HUES48 (cell line): Measurements from ENCODE around the gene NKAIN2.

ENCODE experiments used
- H3K27ac ChIP-seq: one replicate; pipeline ENCODE4 v1.7.0; 2013; ENCODE audit warnings: low read depth, low read length, inconsistent platforms
- H3K27me3 ChIP-seq: 2 replicates; pipeline ENCODE4 v1.6.1; 2013; ENCODE audit warnings: mild to moderate bottlenecking, low read length; ENCODE audit not compliant: control insufficient read depth, insufficient read depth
- H3K36me3 ChIP-seq: 2 replicates; pipeline ENCODE4 v1.6.1; 2013; ENCODE audit warnings: low read length; ENCODE audit not compliant: control insufficient read depth, insufficient read depth
- H3K4me1 ChIP-seq: 2 replicates; pipeline ENCODE4 v1.6.1; 2013; ENCODE audit warnings: mild to moderate bottlenecking, low read length; ENCODE audit not compliant: control insufficient read depth, insufficient read depth
- H3K4me3 ChIP-seq: 2 replicates; pipeline ENCODE4 v1.5.1; 2013; ENCODE audit warnings: mild to moderate bottlenecking, low read depth, low read length
- H3K9ac ChIP-seq: 2 replicates; pipeline ENCODE4 v1.6.1; 2013; ENCODE audit warnings: mild to moderate bottlenecking, low read depth, low read length, moderate library complexity
- H3K9me3 ChIP-seq: 2 replicates; pipeline ENCODE4 v1.6.1; 2013; ENCODE audit warnings: low read length; ENCODE audit not compliant: control insufficient read depth, insufficient read depth

The NKAIN2 gene

DNA sequence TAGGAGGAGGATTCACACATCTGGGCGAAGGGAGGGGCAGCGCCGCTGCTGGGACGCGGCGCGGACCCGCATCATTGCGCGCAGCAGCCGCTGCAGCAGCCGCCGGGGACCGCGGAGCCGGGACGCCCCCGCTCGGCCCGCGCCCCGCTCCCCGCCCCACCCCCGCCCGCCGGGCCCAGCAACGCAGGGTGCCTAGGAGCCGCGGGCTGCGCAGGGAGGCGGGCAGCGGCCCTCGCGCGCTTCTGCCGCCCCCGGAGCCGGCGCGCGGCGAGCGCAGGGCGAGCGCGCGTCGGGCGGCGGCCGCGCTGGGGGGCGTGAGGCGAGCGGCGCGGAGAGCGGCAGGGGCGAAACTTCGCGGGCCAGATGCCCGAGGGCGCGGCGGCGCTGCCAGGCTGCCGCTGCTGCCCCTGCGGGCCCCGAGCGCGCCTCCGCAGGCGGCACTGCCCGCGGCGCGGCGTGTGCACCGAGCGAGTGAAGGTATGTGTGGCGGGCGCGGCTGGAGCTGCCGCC is at the start of gene NKAIN2:
Gene NKAIN2 (plus strand): TSS at position 362 of the 510 bp plus-strand sequence.
- H3K4me1 ChIP-seq, result 0 out of 2 replicates have a peak, but pooled peaks cover 5% of the 10 kb centered on the region
- no peaks in the 10 kb centered on the region for H3K9me3 ChIP-seq
- H3K9ac ChIP-seq, result no peak within 1 kb of the TSS
- H3K36me3 ChIP-seq, result no peaks in the 10 kb centered on the region
- H3K27me3 ChIP-seq, result peaks cover 73% of the 10 kb centered on the region
- H3K27ac ChIP-seq, result no peak within 1 kb of the TSS
- peak within 1 kb of the TSS; percentile 69 for H3K4me3 ChIP-seq

DNA sequence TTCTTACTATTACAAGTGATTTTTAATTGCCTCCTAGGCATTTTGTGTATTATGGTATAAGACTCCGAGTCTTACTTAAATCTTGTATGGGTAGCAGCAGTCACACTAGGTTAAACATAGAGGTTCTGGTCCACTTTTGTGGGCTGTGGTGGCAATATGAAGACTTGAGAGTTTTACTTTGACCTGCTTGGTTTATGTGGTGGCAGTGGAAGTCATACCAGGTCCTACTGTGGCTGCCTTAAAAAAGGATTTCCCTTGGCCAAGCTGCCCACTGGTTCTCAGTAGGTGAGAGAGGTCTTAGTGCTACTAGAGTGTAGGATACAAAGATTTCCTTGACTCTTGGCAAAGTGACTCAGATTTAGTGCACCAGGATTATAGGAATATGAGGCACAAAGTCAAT is 44.2 kb upstream of the NKAIN2 start:
- Histone ChIP-seq H3K4me3 (no peak overlapping the region), H3K9me3 (peaks cover 6% of the 10 kb centered on the region; the same call in 1 of the 2 replicates), H3K27ac (no peak overlapping the region), H3K4me1 (no peaks in the 10 kb centered on the region), H3K9ac (no peak overlapping the region), H3K27me3 (no peaks in the 10 kb centered on the region), H3K36me3 (no peaks in the 10 kb centered on the region)

DNA sequence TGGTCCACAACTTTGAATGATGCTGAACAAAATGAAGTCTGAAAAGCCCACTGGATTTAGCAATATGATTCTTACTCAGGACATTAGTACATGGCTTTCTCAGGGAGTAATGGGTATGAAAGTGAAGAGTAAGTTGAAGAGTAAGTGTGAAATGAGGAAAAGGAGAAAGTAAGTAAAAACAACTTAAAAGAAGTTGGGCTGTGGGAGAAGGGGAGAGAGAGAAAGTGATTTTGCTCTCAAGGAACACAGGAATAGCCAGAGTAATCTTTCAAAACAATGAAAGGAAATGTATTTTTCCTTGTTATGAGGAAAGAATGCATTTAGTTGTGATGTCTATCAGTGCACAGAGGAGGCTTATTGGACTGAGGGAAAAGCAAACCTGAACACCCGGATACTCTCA is 39.8 kb upstream of the NKAIN2 start:
- Histone ChIP-seq H3K27me3 (no peaks in the 10 kb centered on the region), H3K9me3 (no peaks in the 10 kb centered on the region), H3K4me3 (no peak overlapping the region), H3K36me3 (no peaks in the 10 kb centered on the region), H3K27ac (no peak overlapping the region), H3K9ac (no peak overlapping the region), H3K4me1 (peaks cover 15% of the 10 kb centered on the region)

DNA sequence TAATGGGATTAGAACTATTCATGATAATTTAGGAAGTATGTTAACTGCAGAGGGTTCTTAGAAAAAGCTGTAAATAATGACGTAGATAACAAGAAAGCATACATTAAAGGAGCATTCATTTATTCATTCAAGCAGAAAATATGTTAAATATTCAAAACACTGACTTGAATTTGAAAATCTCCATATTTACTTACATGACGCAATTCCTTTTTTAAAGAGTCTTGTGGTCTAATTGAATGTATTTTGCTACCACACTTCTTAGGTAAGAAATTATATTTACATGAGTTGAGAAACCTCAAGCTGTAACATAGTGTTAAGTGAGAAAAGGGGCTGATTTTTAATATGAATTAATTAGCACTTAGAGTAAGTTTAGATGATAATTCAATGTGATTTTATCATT is 38.9 kb upstream of the NKAIN2 start:
- Histone ChIP-seq H3K27ac (no peak overlapping the region), H3K9me3 (no peaks in the 10 kb centered on the region)

DNA sequence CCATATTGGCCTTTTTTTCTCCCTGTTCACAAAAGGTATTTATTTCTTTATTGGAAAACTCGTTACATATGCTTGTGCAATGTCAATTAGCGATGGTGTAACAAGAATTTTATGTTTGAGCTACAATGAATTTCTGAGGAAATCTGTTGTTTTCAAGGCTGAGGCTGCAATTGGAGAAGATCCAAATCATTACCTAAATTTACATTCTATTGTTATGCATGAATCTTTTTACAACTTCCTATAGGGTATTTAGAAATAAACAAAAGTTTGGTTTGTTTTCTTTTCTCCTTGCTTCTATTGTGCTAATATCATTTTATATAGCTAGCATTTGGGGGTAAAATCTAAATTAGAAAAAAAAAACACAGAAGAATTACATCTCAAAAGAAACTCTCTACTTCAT is 34.7 kb upstream of the NKAIN2 start:
- Histone ChIP-seq H3K36me3 (no peaks in the 10 kb centered on the region), H3K4me1 (peaks cover 29% of the 10 kb centered on the region), H3K9me3 (no peaks in the 10 kb centered on the region), H3K4me3 (peak overlapping the region; percentile 17; the same call in 1 of the 2 replicates), H3K9ac (no peak overlapping the region), H3K27ac (peak overlapping the region; percentile 88), H3K27me3 (no peaks in the 10 kb centered on the region)

More for the DNA sequence above, 38.9 kb upstream of the NKAIN2 start:
- Histone ChIP-seq H3K27me3 (no peaks in the 10 kb centered on the region), H3K9ac (no peak overlapping the region), H3K36me3 (no peaks in the 10 kb centered on the region), H3K4me1 (peaks cover 22% of the 10 kb centered on the region), H3K4me3 (no peak overlapping the region)

DNA sequence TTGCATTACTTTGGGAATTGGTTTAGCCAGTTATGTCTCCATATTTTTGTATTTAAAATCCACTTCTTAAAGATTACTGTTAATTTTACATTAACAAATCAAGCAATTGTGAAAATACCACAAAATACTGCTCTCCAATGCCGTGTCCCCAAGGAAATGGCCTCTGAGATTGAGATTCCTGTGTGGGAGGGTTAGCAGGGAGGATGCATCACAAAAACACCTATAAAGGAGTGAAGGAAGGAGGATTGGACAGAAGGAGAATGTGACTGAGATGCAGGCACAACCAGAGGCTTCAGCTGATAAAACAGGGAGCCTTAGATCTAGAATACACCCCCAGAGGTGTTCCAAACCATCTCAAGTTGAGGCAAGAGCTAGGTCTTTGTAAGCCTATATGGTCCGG is 34.2 kb upstream of the NKAIN2 start:
- H3K36me3 ChIP-seq, result no peaks in the 10 kb centered on the region
- peak overlapping the region; percentile 88 for H3K27ac ChIP-seq
- peaks cover 29% of the 10 kb centered on the region for H3K4me1 ChIP-seq
- no peaks in the 10 kb centered on the region for H3K27me3 ChIP-seq
- peak overlapping the region; percentile 17; the same call in 1 of the 2 replicates for H3K4me3 ChIP-seq
- H3K9me3 ChIP-seq, result no peaks in the 10 kb centered on the region
- H3K9ac ChIP-seq, result no peak overlapping the region

DNA sequence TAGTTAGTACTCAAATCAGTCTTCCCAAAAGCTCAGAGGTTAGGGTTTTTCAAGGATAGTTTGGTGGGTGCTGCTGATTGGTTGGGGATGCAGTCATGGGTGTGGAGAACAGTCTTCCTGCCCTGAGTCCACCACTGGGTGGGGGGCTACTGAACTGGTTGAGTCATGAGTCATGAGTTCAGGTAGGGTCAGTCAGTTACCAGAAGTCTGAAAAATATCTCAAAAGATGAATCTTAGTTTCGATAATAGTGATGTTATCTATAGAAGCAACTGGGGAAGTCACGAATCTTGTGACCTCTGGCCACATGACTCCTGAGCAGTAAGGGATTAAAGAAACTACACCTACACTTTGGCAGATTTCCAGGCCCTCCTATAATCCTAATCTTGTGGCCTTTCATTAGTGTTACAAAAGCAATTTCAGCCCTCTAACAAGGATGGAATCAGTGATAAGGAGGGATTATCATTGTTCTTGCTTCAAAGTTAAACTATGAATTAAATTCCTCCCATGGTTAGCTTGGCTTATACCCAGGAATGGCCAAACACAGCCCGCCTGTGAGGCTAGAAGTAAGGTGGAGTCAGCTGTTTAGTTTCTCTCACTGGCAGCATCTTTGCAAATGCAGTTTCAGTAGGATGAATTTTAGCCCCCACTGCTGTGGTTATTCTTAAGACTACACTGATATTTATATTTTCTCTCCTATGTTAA is 33.3 kb upstream of the NKAIN2 start:
- peak overlapping the region; percentile 88 for H3K27ac ChIP-seq
- no peaks in the 10 kb centered on the region for H3K27me3 ChIP-seq
- no peak overlapping the region for H3K4me3 ChIP-seq
- no peak overlapping the region for H3K9ac ChIP-seq
- H3K9me3 ChIP-seq, result no peaks in the 10 kb centered on the region
- peaks cover 29% of the 10 kb centered on the region for H3K4me1 ChIP-seq
- no peaks in the 10 kb centered on the region for H3K36me3 ChIP-seq

DNA sequence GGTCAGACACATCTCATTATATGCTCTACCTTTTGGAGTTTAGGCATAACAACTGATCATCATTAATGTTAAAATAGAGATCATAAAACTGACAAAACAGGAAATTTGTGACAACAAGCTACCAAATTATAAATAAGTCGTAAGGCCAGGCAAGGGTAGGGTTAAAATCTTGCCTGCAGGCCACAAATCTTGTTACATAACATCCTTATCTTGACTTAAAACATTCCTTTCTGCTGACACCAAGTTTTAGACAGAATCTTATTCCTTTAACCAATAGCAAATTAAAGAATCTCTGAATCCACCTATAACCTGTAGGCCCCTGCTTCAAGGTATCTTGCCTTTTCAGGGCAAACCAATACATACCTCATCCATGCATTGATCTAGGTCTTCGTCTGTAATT is 32.5 kb upstream of the NKAIN2 start:
- H3K9ac ChIP-seq, result no peak overlapping the region
- H3K27ac ChIP-seq, result no peak overlapping the region
- peaks cover 29% of the 10 kb centered on the region for H3K4me1 ChIP-seq
- H3K36me3 ChIP-seq, result no peaks in the 10 kb centered on the region
- no peaks in the 10 kb centered on the region for H3K9me3 ChIP-seq
- no peaks in the 10 kb centered on the region for H3K27me3 ChIP-seq
- H3K4me3 ChIP-seq, result no peak overlapping the region

DNA sequence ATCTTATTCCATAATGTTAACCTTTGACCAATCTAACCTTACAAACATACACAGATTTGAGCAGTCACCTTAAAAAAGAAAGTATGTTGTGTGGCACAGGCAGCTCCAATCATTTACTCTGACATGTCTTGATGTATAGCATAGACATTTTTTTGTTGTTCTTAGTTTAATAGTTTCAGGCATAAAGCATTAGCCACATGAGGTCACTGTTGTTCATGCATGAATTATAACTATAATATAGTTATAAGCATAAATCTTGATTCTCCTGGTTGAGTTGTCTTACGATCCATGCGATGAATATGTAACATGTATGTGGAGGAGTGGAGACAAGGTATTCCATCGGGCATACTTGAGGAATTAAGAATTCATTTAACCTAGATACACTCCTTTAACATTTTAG is 26.1 kb upstream of the NKAIN2 start:
- Histone ChIP-seq H3K4me1 (no peaks in the 10 kb centered on the region), H3K27ac (no peak overlapping the region), H3K9ac (no peak overlapping the region), H3K4me3 (no peak overlapping the region), H3K9me3 (no peaks in the 10 kb centered on the region), H3K36me3 (no peaks in the 10 kb centered on the region), H3K27me3 (no peaks in the 10 kb centered on the region)

DNA sequence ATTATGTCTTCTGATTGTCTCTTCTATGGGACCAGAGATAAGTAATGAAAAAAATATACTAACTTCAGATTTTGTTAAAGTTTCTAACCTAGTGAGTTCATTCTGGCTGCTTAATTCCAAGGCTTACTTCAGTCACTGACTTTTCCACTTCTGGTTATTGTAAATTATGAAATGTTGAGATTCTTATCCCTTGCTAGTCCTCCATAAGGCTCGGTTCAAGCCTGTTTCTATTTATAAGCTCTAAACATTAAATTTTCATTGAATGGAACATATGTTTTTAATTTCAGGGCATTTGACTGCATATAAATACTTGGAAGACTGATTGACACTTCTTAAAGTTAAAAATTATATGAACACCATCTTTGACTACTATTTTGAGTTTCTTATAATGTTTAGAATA is 23.6 kb upstream of the NKAIN2 start:
- Histone ChIP-seq H3K9me3 (no peaks in the 10 kb centered on the region), H3K27ac (no peak overlapping the region), H3K36me3 (no peaks in the 10 kb centered on the region), H3K27me3 (no peaks in the 10 kb centered on the region), H3K9ac (no peak overlapping the region), H3K4me3 (no peak overlapping the region), H3K4me1 (no peaks in the 10 kb centered on the region)

DNA sequence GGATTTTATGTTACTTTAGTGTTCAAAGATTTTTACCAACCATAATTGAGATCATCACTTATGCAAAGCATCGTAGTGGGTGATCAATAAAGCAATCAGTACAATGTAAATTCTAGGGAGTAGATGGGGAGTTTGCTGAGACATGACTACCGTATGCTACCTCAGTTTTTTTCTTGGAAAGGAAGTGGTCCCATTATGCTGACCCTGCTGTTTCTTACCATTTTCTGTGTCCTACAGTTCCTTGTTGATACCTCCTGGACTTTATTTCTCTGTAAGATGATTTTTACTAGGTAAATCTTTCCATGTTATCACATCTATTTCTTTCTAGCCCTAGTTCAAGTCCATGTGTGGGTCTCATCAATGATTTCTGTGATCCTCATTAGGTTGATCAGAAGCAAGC is 19.3 kb upstream of the NKAIN2 start:
- H3K4me1 ChIP-seq, result 0 out of 2 replicates have a peak, but pooled peaks cover 2% of the 10 kb centered on the region
- H3K9ac ChIP-seq, result no peak overlapping the region
- H3K27ac ChIP-seq, result no peak overlapping the region
- H3K9me3 ChIP-seq, result no peaks in the 10 kb centered on the region
- no peaks in the 10 kb centered on the region for H3K36me3 ChIP-seq
- H3K4me3 ChIP-seq, result no peak overlapping the region
- no peaks in the 10 kb centered on the region for H3K27me3 ChIP-seq
